WTC11 (cell line): Measurements from ENCODE around the gene SLC25A12. TPM values are rescaled to one million over a fixed set of nuclear protein-coding genes. Genes with fewer than 3 reads are reported as not detected.

ENCODE experiments used
- ATAC-seq: fragments of 200-7000 bp; cut with Tn5 transposase; 2 replicates; pipeline ENCODE4 v1.10.0; 2021; ENCODE audit warnings: mild to moderate bottlenecking, moderate library complexity
- CTCF ChIA-PET: fragments of 300-600 bp; sonication (Branson Sonifier 250); formaldehyde crosslinking; loops from one replicate; lab custom pipeline; 2021; ENCODE audit warnings: antibody characterized with exemption; lab: Charles Lee
- POLR2A ChIA-PET: fragments of 350-600 bp; sonication (Branson Sonifier 250); formaldehyde crosslinking; loops from one replicate; lab custom pipeline; 2021; ENCODE audit warnings: antibody characterized with exemption; lab: Charles Lee
- DNase-seq: peaks from one replicate; pipeline ENCODE4 v3.0.0; 2021; ENCODE audit warnings: low spot score
- H3K27ac Mint-ChIP-seq: 2 replicates; pipeline ENCODE4 v1.8.0; 2021; ENCODE audit warnings: mixed read lengths
- H3K27me3 Mint-ChIP-seq: 2 replicates; pipeline ENCODE4 v1.8.0; 2021; ENCODE audit warnings: low read depth, mild to moderate bottlenecking, moderate library complexity, mixed read lengths
- H3K36me3 Mint-ChIP-seq: 2 replicates; pipeline ENCODE4 v1.8.0; 2021; ENCODE audit warnings: mixed read lengths
- H3K4me1 Mint-ChIP-seq: 2 replicates; pipeline ENCODE4 v1.8.0; 2022; ENCODE audit warnings: mixed read lengths
- H3K4me3 Mint-ChIP-seq: 2 replicates; pipeline ENCODE4 v1.8.0; 2021; ENCODE audit warnings: mild to moderate bottlenecking, moderate library complexity, mixed read lengths
- H3K9me3 Mint-ChIP-seq: 2 replicates; pipeline ENCODE4 v1.8.0; 2021; ENCODE audit warnings: mixed read lengths
- AFF4 ChIP-seq: sonication (generic); formaldehyde crosslinking; IDR thresholded peaks from 2 replicates; pipeline ENCODE4 v1.8.1; 2023; ENCODE audit warnings: mild to moderate bottlenecking, missing genetic modification reagents, borderline replicate concordance
- GABPB1 ChIP-seq: sonication (generic); formaldehyde crosslinking; IDR thresholded peaks from 2 replicates; pipeline ENCODE4 v1.8.1; 2023; ENCODE audit warnings: mild to moderate bottlenecking, missing genetic modification reagents
- GTF2I ChIP-seq: fragments of 250-450 bp; sonication (Bioruptor Pico); conservative IDR thresholded peaks from 2 replicates; pipeline ENCODE4 v1.4.0; 2021; ENCODE audit warnings: mild to moderate bottlenecking
- JUN ChIP-seq: sonication (generic); formaldehyde crosslinking; IDR thresholded peaks from 2 replicates; pipeline ENCODE4 v1.8.0; 2023; ENCODE audit warnings: mild to moderate bottlenecking, missing genetic modification reagents
- MAX ChIP-seq: sonication (generic); formaldehyde crosslinking; IDR thresholded peaks from 2 replicates; pipeline ENCODE4 v1.8.0; 2022; ENCODE audit warnings: mild to moderate bottlenecking, missing genetic modification reagents
- NFATC4 ChIP-seq: fragments of 250-450 bp; sonication (Bioruptor Pico); IDR thresholded peaks from 2 replicates; pipeline ENCODE4 v1.9.0; 2021; ENCODE audit warnings: mild to moderate bottlenecking
- NFE2L1 ChIP-seq: sonication (generic); formaldehyde crosslinking; IDR thresholded peaks from 2 replicates; pipeline ENCODE4 v1.8.1; 2023; ENCODE audit warnings: missing genetic modification reagents
- NR2C2 ChIP-seq: sonication (generic); formaldehyde crosslinking; IDR thresholded peaks from 2 replicates; pipeline ENCODE4 v1.8.0; 2022; ENCODE audit warnings: mild to moderate bottlenecking, missing genetic modification reagents
- OVOL2 ChIP-seq: fragments of 250-450 bp; sonication (Bioruptor Pico); IDR thresholded peaks from 2 replicates; pipeline ENCODE4 v1.9.0; 2021; ENCODE audit warnings: mild to moderate bottlenecking, borderline replicate concordance
- PREB ChIP-seq: sonication (generic); formaldehyde crosslinking; IDR thresholded peaks from 2 replicates; pipeline ENCODE4 v1.8.1; 2022; ENCODE audit warnings: mild to moderate bottlenecking, missing genetic modification reagents, moderate library complexity, borderline replicate concordance
- RELA ChIP-seq: sonication (generic); formaldehyde crosslinking; IDR thresholded peaks from 2 replicates; pipeline ENCODE4 v1.8.1; 2022; ENCODE audit warnings: missing genetic modification reagents, mild to moderate bottlenecking, borderline replicate concordance
- RORB ChIP-seq: fragments of 250-450 bp; sonication (Bioruptor Pico); IDR thresholded peaks from 2 replicates; pipeline ENCODE4 v1.9.0; 2021; ENCODE audit warnings: mild to moderate bottlenecking
- STAT6 ChIP-seq: sonication (generic); formaldehyde crosslinking; conservative IDR thresholded peaks from 2 replicates; pipeline ENCODE4 v1.8.1; 2023; ENCODE audit warnings: mild to moderate bottlenecking, low read depth, missing genetic modification reagents, moderate library complexity
- ZMAT4 ChIP-seq: fragments of 250-450 bp; sonication (Bioruptor Pico); IDR thresholded peaks from 2 replicates; pipeline ENCODE4 v1.9.0; 2021; ENCODE audit warnings: mild to moderate bottlenecking
- ZNF317 ChIP-seq: sonication (generic); formaldehyde crosslinking; IDR thresholded peaks from 2 replicates; pipeline ENCODE4 v1.8.1; 2023; ENCODE audit warnings: low read depth, mild to moderate bottlenecking, moderate library complexity, missing genetic modification reagents, borderline replicate concordance
- total RNA-seq: library from RNA; stranded (reverse); gene quantifications from 3 replicates; pipeline ENCODE4 v1.2.3, GENCODE V29; 2021

SLC25A12 gene
- total RNA-seq, 1 experiment from 2014 or later = 9.0 TPM

GRCh38 chr2:171787333-171788072 is 106.5 kb downstream of the SLC25A12 start:
- Mint-ChIP-seq H3K27me3 (no peaks in the 10 kb centered on the region), H3K4me1 (peaks cover 39% of the 10 kb centered on the region), H3K27ac (no peak overlapping the region), H3K36me3 (peaks cover 37% of the 10 kb centered on the region), H3K4me3 (no peak overlapping the region), H3K9me3 (peaks cover 8% of the 10 kb centered on the region)
- ATAC-seq (peak; percentile 22), DNase-seq (peak; percentile 29)
- TF ChIP-seq OVOL2 (CRISPR knock-in tag) (no peak), ZMAT4 (CRISPR knock-in tag) (no peak)
- ChIA-PET CTCF (interaction anchor here (1.1 to 2.2 kb wide), 4 partner anchors 317 to 340 kb away, joined by 3 to 10 read pairs (median 4); no protein-coding TSS in a partner anchor), POLR2A (interaction anchor here (0.6 kb wide), 1 partner anchor 1385 kb away, joined by 4 read pairs; no protein-coding TSS in a partner anchor)

- Mint-ChIP-seq H3K4me3 (no peak overlapping the region), H3K4me1 (peaks cover 31% of the 10 kb centered on the region), H3K27ac (no peak overlapping the region), H3K27me3 (no peaks in the 10 kb centered on the region), H3K9me3 (peaks cover 16% of the 10 kb centered on the region), H3K36me3 (peaks cover 42% of the 10 kb centered on the region)
- DNase-seq = no peak
- TF ChIP-seq NFE2L1 (no peak), STAT6 (CRISPR knock-in tag) (no peak), GTF2I (CRISPR knock-in tag) (no peak), ZNF317 (CRISPR knock-in tag) (no peak), RELA (CRISPR knock-in tag) (no peak), JUN (CRISPR knock-in tag) (no peak), PREB (no peak), AFF4 (CRISPR knock-in tag) (no peak), GABPB1 (CRISPR knock-in tag) (no peak), NFATC4 (no peak), NR2C2 (CRISPR knock-in tag) (no peak), OVOL2 (CRISPR knock-in tag) (no peak), MAX (CRISPR knock-in tag) (no peak), RORB (CRISPR knock-in tag) (no peak)
- ATAC-seq = no peak
- ChIA-PET POLR2A (no interaction called here), CTCF (no interaction called here)
Observed at GRCh38 chr2:171785450-171785849, 108.6 kb downstream of the SLC25A12 start.
